RPMI8226 (cell line): ENCODE measurements around the gene KLHDC4.
A peak's percentile ranks its signal among the peaks of the same experiment; 100 is the strongest.
"Not testable (repeated sequence)": the region's sequence is repeated elsewhere in the genome, so short reads cannot be mapped to it uniquely, and the experiment has no call there.

Source experiments
- DNase-seq: peaks from one replicate; pipeline ENCODE4 v3.0.0-alpha.2; 2015

KLHDC4 gene

GRCh38 chr16:87787451-87788091, 21.8 kb upstream of the KLHDC4 start:
- not testable (repeated sequence) for DNase-seq

DNA sequence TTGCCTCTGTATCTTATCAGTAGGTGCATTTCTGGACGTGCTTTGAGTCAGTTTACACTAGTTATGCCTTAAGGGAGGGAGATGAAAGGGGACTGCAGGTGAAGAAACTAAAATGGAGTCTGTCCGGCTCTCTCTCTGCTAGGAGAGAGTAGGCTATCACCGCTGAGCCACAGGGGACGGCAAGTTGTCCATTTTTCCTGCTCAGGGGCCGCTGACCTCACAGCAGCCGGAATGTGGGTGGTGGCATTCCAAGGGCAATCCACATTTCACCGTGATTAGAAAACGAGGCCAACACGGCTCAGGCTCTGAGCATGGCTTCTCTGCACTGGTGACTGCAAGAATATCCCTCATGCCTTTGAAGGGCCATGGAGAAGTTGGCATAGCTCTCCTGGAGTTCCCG, 19.0 kb upstream of the KLHDC4 start:
- DNase-seq: no peak

DNA sequence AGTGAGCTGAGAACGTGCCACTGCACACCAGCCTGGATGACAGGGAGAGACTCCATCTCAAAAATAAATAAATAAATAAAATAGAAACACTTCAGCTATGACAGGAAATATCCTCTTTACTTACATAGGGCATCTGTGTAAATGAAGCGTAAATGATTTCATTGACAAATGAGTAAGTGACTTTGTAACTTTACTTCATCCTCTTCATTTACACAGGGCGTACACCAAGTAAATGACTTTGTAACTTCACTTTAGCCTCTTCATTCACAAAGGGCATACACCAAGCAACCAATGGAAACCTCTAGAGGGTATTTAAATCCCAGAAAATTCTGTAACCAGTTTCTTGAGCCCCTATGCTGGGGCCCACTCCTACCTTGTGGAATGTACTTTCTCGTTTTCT, 16.2 kb upstream of the KLHDC4 start:
- DNase-seq: no peak

- peak; percentile 73 for DNase-seq
Observed at GRCh38 chr16:87780385-87780989, 14.7 kb upstream of the KLHDC4 start.

DNA sequence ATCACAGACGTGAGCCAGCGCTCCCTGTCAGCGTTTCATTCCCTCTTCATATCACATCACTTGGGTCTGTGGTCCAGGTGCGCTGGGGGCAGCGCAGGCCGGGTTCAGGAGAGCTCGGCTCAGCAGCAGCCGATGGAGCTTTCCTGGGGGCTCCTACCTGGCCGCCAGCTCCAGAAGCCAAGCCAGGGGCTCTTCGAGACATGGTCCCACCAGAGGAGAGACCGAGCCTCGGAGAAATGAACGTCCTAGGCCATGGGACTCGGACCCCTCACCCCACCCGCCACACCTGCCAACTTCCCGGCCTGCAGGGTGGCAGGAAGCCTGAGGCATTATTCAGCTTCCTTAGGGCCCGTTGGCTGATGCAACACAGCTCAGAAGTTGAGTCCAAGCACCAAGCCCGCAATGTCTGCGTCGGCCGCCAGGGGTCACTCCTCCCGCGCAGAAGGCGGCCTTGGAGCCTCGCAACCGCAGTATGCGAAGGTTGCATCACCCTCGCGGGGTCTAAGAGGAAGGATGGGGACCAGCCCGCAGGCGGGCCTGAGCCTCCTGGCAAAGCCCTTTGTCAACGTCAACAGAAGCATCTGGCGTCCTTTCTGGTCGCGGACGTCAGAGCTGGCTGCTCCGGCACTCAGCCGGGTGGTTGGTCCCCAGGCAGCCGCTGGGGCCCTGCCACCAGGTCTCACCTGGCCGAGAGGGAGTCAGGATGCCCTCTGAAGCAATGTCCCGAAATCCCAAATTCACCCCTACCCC, 13.2 kb upstream of the KLHDC4 start:
- DNase-seq: peak; percentile 92

DNA sequence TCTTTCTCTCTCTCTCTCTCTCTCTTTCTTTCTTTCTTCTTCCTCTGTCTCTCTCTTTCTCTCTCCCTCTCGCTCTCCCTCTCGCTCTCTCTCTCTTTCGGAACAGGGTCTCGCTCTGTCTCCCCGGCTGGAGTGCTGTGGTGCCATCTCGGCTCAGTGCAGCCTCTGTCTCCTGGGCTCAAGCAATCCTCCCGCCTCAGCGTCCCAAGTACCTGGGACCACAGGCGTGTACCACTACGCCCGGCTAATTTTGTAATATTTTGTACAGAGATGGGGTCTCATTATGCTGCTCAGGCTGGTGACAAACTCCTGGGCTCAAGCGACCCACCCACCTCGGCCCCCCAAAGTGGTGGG, 12.7 kb upstream of the KLHDC4 start:
- no peak for DNase-seq

GRCh38 chr16:87773836-87774235, 8.1 kb upstream of the KLHDC4 start:
- not testable (repeated sequence) for DNase-seq

- not testable (repeated sequence) for DNase-seq
Observed at GRCh38 chr16:87767456-87767855, 1.7 kb upstream of the KLHDC4 start.

GRCh38 chr16:87766485-87766797, 655 bp upstream of the KLHDC4 start:
- no peak for DNase-seq

- peak; percentile 9 for DNase-seq
Observed at GRCh38 chr16:87765473-87765775, 362 bp downstream of the KLHDC4 start.

GRCh38 chr16:87764600-87765472, 950 bp downstream of the KLHDC4 start:
- no peak for DNase-seq

GRCh38 chr16:87762620-87763019, 3.2 kb downstream of the KLHDC4 start:
- no peak for DNase-seq

GRCh38 chr16:87762071-87762571, 3.7 kb downstream of the KLHDC4 start:
- DNase-seq: no peak

DNA sequence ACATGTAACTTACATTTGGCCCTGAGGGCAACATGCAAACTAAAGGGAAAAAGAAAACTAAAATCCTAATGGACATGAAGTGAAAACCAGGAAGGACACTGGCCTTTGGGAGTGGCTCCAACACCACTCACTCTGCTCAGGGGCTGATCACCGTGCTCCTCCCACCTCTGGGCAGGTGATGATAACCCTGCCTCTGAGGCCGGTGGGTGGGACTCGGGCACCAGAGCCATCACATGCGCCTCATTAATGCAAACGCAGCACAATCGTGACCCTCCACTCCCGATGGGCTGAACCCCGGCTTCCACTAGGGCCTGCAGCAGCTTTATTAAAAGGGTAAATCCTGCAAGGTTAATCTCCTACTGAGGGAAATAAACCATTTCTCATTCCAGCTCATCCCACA, 4.7 kb downstream of the KLHDC4 start:
- no peak for DNase-seq

DNA sequence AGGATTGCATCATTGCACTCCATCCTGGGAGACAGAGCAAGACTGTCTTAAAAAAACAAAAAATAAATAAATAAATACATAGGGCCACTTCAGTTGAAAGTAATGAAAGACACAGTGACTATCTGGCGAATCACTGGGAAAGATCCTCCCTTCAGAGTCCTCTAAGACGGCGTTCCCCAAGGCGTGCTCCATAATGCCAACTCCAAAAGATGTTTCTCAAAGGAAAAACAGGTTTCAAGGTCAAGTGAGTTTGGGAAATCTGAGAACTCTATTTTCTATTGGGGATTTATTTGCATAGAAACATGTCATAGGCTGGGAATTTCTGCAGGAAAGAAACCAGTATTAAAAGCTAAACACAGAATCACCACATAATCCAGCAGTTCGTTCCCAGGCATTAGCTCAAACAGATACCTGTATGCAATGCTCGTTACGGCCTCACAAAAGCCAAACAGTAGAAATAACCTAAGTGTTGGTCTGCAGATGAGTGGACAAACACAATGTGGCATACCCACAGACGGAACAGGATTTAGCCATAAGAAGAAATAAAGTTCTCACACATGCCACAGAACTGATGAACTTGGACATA, 7.9 kb downstream of the KLHDC4 start:
- no peak for DNase-seq

DNA sequence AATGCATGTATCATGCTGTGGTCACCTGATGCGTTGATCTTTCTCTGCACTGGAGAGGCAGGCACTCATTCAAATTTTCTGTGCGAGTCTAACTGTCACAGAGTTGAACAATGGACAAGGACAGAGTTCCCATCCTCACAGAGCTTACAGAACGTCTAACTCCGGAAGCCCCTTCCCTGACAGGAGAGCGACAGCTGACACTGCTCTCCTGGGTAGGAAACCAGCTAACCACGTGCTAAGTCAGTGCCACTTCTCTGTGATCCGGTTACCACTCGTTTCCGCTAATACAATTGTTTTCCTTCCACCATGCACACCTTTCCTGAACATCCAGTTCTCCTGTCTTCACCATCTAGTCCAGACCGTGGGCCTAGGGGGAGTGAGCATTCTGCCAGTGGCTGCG, 11.3 kb downstream of the KLHDC4 start:
- DNase-seq: no peak

DNA sequence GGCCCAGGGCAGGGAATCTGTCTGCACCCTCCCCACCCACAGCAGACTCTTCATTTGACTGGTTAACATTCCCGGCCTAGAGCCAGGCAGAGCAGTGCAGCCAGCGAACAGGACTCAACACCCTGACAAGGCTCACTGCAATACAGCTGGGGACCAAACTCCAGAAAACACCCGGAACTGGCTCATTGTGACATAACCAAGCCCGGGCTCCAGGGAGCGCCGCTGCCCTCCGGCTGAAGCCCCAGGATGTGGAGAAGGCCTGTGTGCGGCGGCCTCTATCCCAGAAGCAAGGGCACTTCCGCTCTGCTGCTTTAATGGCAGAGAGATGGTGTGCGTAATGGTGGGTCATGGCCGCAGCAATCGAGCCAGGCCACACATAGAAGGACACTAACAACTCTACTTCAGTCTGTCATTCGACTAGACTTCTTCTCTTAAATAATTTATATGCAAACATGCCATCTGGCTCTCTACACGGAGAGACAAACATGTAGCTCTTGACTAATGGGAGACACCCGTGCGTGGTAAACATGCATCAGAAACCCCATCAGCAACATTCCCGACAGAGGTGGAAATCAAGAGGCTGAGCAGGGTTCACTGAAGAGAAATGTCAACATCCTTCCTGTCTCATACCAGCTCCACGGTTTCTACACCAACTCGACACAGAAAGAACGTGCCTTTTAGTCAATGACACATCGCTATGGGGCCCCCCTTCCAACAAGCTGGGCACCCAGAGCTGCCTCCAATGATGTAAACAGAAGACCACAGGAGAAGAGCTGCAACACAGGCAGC, 18.0 kb downstream of the KLHDC4 start:
- DNase-seq: no peak

- no peak for DNase-seq
Observed at GRCh38 chr16:87746178-87746577, 19.6 kb downstream of the KLHDC4 start.

DNA sequence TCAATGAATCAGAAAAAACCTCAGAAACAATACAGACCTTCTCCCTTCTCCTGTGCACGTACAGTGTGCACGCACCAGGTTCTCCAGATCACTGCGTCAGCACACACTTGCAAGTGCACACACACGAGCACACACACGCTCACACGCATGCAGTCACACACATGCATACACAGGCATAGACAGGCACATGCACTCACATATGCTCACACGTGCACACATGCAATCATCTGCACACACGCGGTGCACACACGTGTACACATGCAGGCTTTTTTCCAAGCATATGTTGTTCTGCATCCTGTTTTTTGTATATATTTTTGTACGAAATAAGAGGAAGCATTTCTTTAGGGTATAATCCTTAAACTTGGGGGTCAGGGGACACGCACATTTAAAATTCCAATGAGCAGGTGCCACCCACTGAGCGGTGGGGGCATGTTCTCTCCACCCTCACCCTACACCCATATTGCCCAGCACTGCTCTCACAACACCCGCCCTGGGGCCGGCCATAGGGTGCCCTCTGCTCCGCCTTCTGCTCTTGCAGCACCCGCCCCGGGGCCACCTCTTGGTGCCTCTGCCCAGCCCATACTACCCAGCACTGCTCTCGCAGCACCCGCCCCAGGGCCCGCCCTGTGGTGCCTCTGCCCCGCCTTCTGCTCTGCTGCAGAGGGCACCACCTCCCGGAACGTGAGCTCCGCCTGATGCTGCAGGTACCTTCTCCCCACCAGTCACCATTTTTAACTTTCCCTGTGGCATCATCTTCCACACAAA, 20.9 kb downstream of the KLHDC4 start:
- no peak for DNase-seq

DNA sequence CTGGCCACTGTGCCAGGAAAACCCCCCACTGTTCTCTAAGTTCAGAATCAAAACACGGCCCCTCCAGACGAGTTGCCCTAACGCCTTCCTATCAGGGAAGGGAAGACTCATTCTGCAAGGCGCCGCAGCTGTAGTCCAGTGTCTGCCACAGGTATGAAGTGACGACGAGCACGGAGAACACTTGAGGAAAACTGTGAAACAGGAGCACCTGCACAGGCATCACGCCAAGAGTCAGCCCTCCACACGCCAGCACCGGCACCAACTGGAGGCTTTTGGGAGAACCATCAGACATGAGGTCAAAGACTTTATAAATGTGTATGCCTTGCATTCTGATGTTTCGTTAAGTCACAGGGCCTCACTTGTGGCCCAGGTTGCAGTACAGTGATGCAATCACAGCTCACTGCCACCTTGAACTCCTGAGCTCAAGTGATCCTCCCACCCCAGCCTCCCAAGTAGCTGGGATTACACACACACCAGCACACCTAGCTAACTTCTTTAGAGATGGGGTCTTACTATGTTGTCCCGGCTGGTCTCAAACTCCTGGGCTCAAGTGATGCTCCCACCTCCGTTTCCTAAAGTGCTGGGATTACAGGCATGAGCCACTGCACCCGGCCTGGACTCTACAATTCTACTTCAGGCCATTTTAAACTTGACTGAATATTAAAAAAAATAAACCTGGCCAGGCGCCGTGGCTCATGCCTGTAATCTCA, 22.9 kb downstream of the KLHDC4 start:
- no peak for DNase-seq
